Gastroesophageal sphincter (tissue), 4 donors: Measurements from ENCODE around the gene POLN. TPM values are rescaled to one million over a fixed set of nuclear protein-coding genes. Genes with fewer than 3 reads are reported as not detected.
"Not testable (repeated sequence)": the region's sequence is repeated elsewhere in the genome, so short reads cannot be mapped to it uniquely, and the experiment has no call there.

Source experiments
- ATAC-seq: fragments of 150-250 bp; one replicate; pipeline ENCODE4 v1.9.1; 2016; ENCODE audit warnings: mild to moderate bottlenecking, moderate library complexity
- H3K27ac ChIP-seq, 4 donors: fragments of 200-600 bp; sonication (generic) in 3 of 4; 1 replicate in 3 of 4; 2 replicates in 1 of 4; pipeline ENCODE4 v1.5.1; 2016 to 2019
- H3K27me3 ChIP-seq: fragments of 200-600 bp; sonication (generic); one replicate; pipeline ENCODE4 v1.5.1; 2019
- H3K36me3 ChIP-seq, 2 donors: fragments of 200-600 bp; sonication (generic); one replicate each; pipeline ENCODE4 v1.5.1; 2019; ENCODE audit warnings: control low read depth in 1 of 2
- H3K4me1 ChIP-seq, 3 donors: fragments of 200-600 bp; sonication (generic); 1 replicate in 2 of 3; 2 replicates in 1 of 3; pipeline ENCODE4 v1.5.1; 2016 to 2019; ENCODE audit warnings: control low read depth in 2 of 3
- H3K4me3 ChIP-seq, 2 donors: fragments of 200-600 bp; sonication (generic); one replicate each; pipeline ENCODE4 v1.5.1; 2019; ENCODE audit warnings: mild to moderate bottlenecking in 1 of 2, moderate library complexity in 1 of 2
- H3K9me3 ChIP-seq, 3 donors: fragments of 200-600 bp; sonication (generic); one replicate each; pipeline ENCODE4 v1.5.1; 2017 to 2019; ENCODE audit warnings: control low read depth in 2 of 3
- CTCF ChIP-seq, 4 experiments: fragments of 200-600 bp in 2 of 4; fragments of 450-650 bp in 2 of 4; sonication (generic) in 1 of 4; IDR thresholded peaks; one replicate each; pipeline ENCODE4 v1.5.1; 2017 to 2019; ENCODE audit warnings: antibody characterized with exemption in 4 of 4, mild to moderate bottlenecking in 2 of 4, moderate library complexity in 2 of 4
- EP300 ChIP-seq: sonication (generic); formaldehyde crosslinking; IDR thresholded peaks from one replicate; pipeline ENCODE4 v1.6.1; 2017; ENCODE audit warnings: antibody characterized with exemption, mild to moderate bottlenecking
- POLR2A ChIP-seq, 2 donors: fragments of 450-650 bp; IDR thresholded peaks; one replicate each; pipeline ENCODE4 v1.6.1; 2017; ENCODE audit warnings: antibody characterized with exemption in 2 of 2, mild to moderate bottlenecking in 2 of 2, moderate library complexity in 1 of 2
- POLR2AphosphoS5 ChIP-seq: sonication (generic); formaldehyde crosslinking; IDR thresholded peaks from one replicate; pipeline ENCODE4 v1.6.1; 2017; ENCODE audit warnings: antibody characterized with exemption
- WGBS, 2 donors: methylation state at CpG; one replicate each; pipeline ENCODE4 v1.1.5; 2018; ENCODE audit warnings: low coverage in 1 of 2; 5-methylcytosine and 5-hydroxymethylcytosine counted together
- total RNA-seq, 4 donors: library from RNA; depleted of rRNA; stranded (reverse); fragments of >200 nt; gene quantifications; one replicate each; pipeline ENCODE4 v1.1.0, GENCODE V29; 2016

POLN gene
- total RNA-seq, 4 donors from 2014 or later, result 1.5 to 4.6 (median 2.6) TPM

GRCh38 chr4:2275546-2276251 is 33.8 kb upstream of the POLN start:
- Histone ChIP-seq H3K4me3 (no peak overlapping the region), H3K4me1 (no peaks in the 10 kb centered on the region), H3K27ac (no peak overlapping the region), H3K27me3 (no peaks in the 10 kb centered on the region), H3K36me3 (peaks cover 0 to 14% of the 10 kb centered on the region in 2 donors), H3K9me3 (no peaks in the 10 kb centered on the region)
- TF ChIP-seq POLR2A (IDR thresholded peaks at IDR 0.05) (no peak), CTCF (IDR thresholded peaks at IDR 0.05) (no peak), POLR2AphosphoS5 (no peak), EP300 (no peak)
- WGBS, 2 donors, result 97% methylated on average over 13 of the region's 44 CpGs; no CpG with 5 or more reads in 1 of the 2 donors
- ATAC-seq, result no peak

GRCh38 chr4:2275044-2275397 is 33.1 kb upstream of the POLN start:
- not testable (repeated sequence) for H3K9me3 ChIP-seq, H3K27me3 ChIP-seq, ATAC-seq, H3K27ac ChIP-seq, H3K4me3 ChIP-seq, H3K4me1 ChIP-seq
- 87 to 96% methylated on average over 4 to 6 of the region's 10 CpGs for WGBS, 2 donors
- peaks cover 0 to 20% of the 10 kb centered on the region in 2 donors for H3K36me3 ChIP-seq

- no peak for ATAC-seq
- 58% methylated on average over 4 of the region's 21 CpGs; no CpG with 5 or more reads in 1 of the 2 donors for WGBS, 2 donors
- H3K36me3 ChIP-seq, result peaks cover 0 to 20% of the 10 kb centered on the region in 2 donors
Measured at GRCh38 chr4:2274320-2275043, 32.6 kb upstream of the POLN start.

GRCh38 chr4:2273657-2274319 is 31.9 kb upstream of the POLN start:
- peaks cover 0 to 20% of the 10 kb centered on the region in 2 donors for H3K36me3 ChIP-seq
- H3K27ac ChIP-seq, result no peak overlapping the region
- H3K27me3 ChIP-seq, result no peaks in the 10 kb centered on the region
- H3K4me3 ChIP-seq, result no peak overlapping the region
- no peaks in the 10 kb centered on the region for H3K9me3 ChIP-seq
- WGBS, 2 donors, result 60% methylated on average over 1 of the region's 24 CpGs; no CpG with 5 or more reads in 1 of the 2 donors
- H3K4me1 ChIP-seq, result no peaks in the 10 kb centered on the region
- no peak for ATAC-seq
- TF ChIP-seq POLR2A (IDR thresholded peaks at IDR 0.05) (no peak), CTCF (IDR thresholded peaks at IDR 0.05) (no peak), POLR2AphosphoS5 (no peak), EP300 (no peak)

More at GRCh38 chr4:2274320-2275043, 32.6 kb upstream of the POLN start:
- TF ChIP-seq POLR2AphosphoS5 (no peak), POLR2A (IDR thresholded peaks at IDR 0.05) (no peak), EP300 (no peak), CTCF (IDR thresholded peaks at IDR 0.05) (no peak)
- no peaks in the 10 kb centered on the region for H3K4me1 ChIP-seq
- H3K9me3 ChIP-seq, result no peaks in the 10 kb centered on the region
- no peak overlapping the region for H3K4me3 ChIP-seq
- no peaks in the 10 kb centered on the region for H3K27me3 ChIP-seq
- H3K27ac ChIP-seq, result no peak overlapping the region

- no peaks in the 10 kb centered on the region for H3K4me1 ChIP-seq
- H3K9me3 ChIP-seq, result no peaks in the 10 kb centered on the region
- H3K4me3 ChIP-seq, result no peak overlapping the region
- H3K36me3 ChIP-seq, result peaks cover 0 to 20% of the 10 kb centered on the region in 2 donors
- no peaks in the 10 kb centered on the region for H3K27me3 ChIP-seq
- TF ChIP-seq POLR2A (IDR thresholded peaks at IDR 0.05) (no peak), CTCF (IDR thresholded peaks at IDR 0.05) (no peak), POLR2AphosphoS5 (no peak), EP300 (no peak)
- ATAC-seq, result no peak
- WGBS, 2 donors, result 78% methylated on average over 8 of the region's 15 CpGs; no CpG with 5 or more reads in 1 of the 2 donors
- H3K27ac ChIP-seq, result no peak overlapping the region
Measured at GRCh38 chr4:2273221-2273620, 31.3 kb upstream of the POLN start.
